H9 (cell line): Measurements from ENCODE around the gene DEFB132. TPM values are rescaled to one million over a fixed set of nuclear protein-coding genes. Genes with fewer than 3 reads are reported as not detected.

ENCODE experiments used
- DNase-seq: peaks from one replicate; pipeline ENCODE4 v3.0.0-alpha.2; 2017
- H2AFZ ChIP-seq: one replicate; pipeline ENCODE4 v1.6.1; 2013; ENCODE audit warnings: mild to moderate bottlenecking, low read length, control low read depth, moderate library complexity
- H2AK5ac ChIP-seq: 2 replicates; pipeline ENCODE4 v1.6.1; 2013; ENCODE audit warnings: low read length, control low read depth, mixed read lengths; ENCODE audit not compliant: insufficient read length
- H2BK120ac ChIP-seq: one replicate; pipeline ENCODE4 v1.6.1; 2013; ENCODE audit warnings: low read depth, mild to moderate bottlenecking, low read length, control low read depth, inconsistent platforms; ENCODE audit not compliant: poor library complexity, severe bottlenecking
- H2BK12ac ChIP-seq: 2 replicates; pipeline ENCODE4 v1.6.1; 2013; ENCODE audit warnings: low read length, control low read depth, mixed read lengths, low read depth; ENCODE audit not compliant: insufficient read length
- H2BK15ac ChIP-seq: 2 replicates; pipeline ENCODE4 v1.6.1; 2013; ENCODE audit warnings: low read depth, low read length, control low read depth
- H2BK20ac ChIP-seq: one replicate; pipeline ENCODE4 v1.6.1; 2013; ENCODE audit warnings: low read depth, mild to moderate bottlenecking, low read length, control low read depth, inconsistent platforms; ENCODE audit not compliant: poor library complexity, severe bottlenecking
- H2BK5ac ChIP-seq: 2 replicates; pipeline ENCODE4 v1.6.1; 2013; ENCODE audit warnings: low read length, control low read depth, mixed read lengths; ENCODE audit not compliant: insufficient read length
- H3K14ac ChIP-seq: 2 replicates; pipeline ENCODE4 v1.6.1; 2013; ENCODE audit warnings: low read length, control low read depth; ENCODE audit not compliant: insufficient read depth
- H3K18ac ChIP-seq: 2 replicates; pipeline ENCODE4 v1.6.1; 2013; ENCODE audit warnings: low read depth, mild to moderate bottlenecking, mixed read lengths, low read length, control low read depth; ENCODE audit not compliant: insufficient read length
- H3K23ac ChIP-seq: 2 replicates; pipeline ENCODE4 v1.6.1; 2013; ENCODE audit warnings: low read length, control low read depth, mixed read lengths, low read depth; ENCODE audit not compliant: insufficient read length
- H3K23me2 ChIP-seq: 2 replicates; pipeline ENCODE4 v1.6.1; 2013; ENCODE audit warnings: low read depth, mild to moderate bottlenecking, mixed read lengths, low read length, control low read depth; ENCODE audit not compliant: insufficient read length, poor library complexity, severe bottlenecking
- H3K27ac ChIP-seq: 2 replicates; pipeline ENCODE4 v1.5.1; 2013; ENCODE audit warnings: low read length, control low read depth, mixed read lengths, low read depth; ENCODE audit not compliant: insufficient read length
- H3K27me3 ChIP-seq: 2 replicates; pipeline ENCODE4 v1.6.1; 2013; ENCODE audit warnings: low read length, control low read depth, inconsistent platforms; ENCODE audit not compliant: insufficient read depth
- H3K4ac ChIP-seq: 2 replicates; pipeline ENCODE4 v1.6.1; 2013; ENCODE audit warnings: low read depth, mild to moderate bottlenecking, control low read depth, inconsistent platforms, low read length, moderate library complexity
- H3K4me1 ChIP-seq: 2 replicates; pipeline ENCODE4 v1.6.1; 2013; ENCODE audit warnings: low read length, control low read depth, inconsistent platforms; ENCODE audit not compliant: insufficient read depth
- H3K4me2 ChIP-seq: 2 replicates; pipeline ENCODE4 v1.6.1; 2013; ENCODE audit warnings: low read length, control low read depth, mixed read lengths; ENCODE audit not compliant: insufficient read length, insufficient read depth
- H3K56ac ChIP-seq: 2 replicates; pipeline ENCODE4 v1.6.1; 2013; ENCODE audit warnings: low read depth, mild to moderate bottlenecking, mixed read lengths, low read length, control low read depth; ENCODE audit not compliant: insufficient read length
- H3K79me1 ChIP-seq: 2 replicates; pipeline ENCODE4 v1.6.1; 2013; ENCODE audit warnings: low read depth, mild to moderate bottlenecking, moderate library complexity, low read length, control low read depth, inconsistent platforms; ENCODE audit not compliant: insufficient read depth, poor library complexity, severe bottlenecking
- H3K79me2 ChIP-seq: 2 replicates; pipeline ENCODE4 v1.6.1; 2013; ENCODE audit warnings: low read length, control low read depth, inconsistent platforms; ENCODE audit not compliant: insufficient read depth
- H3K9ac ChIP-seq: 2 replicates; pipeline ENCODE4 v1.6.1; 2013; ENCODE audit warnings: low read length, control low read depth, mixed read lengths; ENCODE audit not compliant: insufficient read length; ENCODE audit errors: extremely low read depth
- H3K9me3 ChIP-seq: one replicate; pipeline ENCODE4 v1.6.1; 2013; ENCODE audit warnings: low read depth, low read length, inconsistent platforms; ENCODE audit not compliant: control insufficient read depth
- H3T11ph ChIP-seq: one replicate; pipeline ENCODE4 v1.6.1; 2013; ENCODE audit warnings: mild to moderate bottlenecking, low read length, control low read depth, inconsistent platforms
- H4K20me1 ChIP-seq: one replicate; pipeline ENCODE4 v1.6.1; 2013; ENCODE audit not compliant: control insufficient read depth, insufficient read length, insufficient read depth
- H4K5ac ChIP-seq: 2 replicates; pipeline ENCODE4 v1.6.1; 2013; ENCODE audit warnings: low read depth, mild to moderate bottlenecking, mixed read lengths, low read length, control low read depth; ENCODE audit not compliant: insufficient read length
- H4K8ac ChIP-seq: replicated peaks from 2 replicates; pipeline ENCODE4 v1.6.1; 2013; ENCODE audit warnings: low read length, control low read depth, mixed read lengths, low read depth; ENCODE audit not compliant: insufficient read length
- H4K91ac ChIP-seq: 2 replicates; pipeline ENCODE4 v1.6.1; 2013; ENCODE audit warnings: low read depth, mild to moderate bottlenecking, moderate library complexity, mixed read lengths, low read length, control low read depth; ENCODE audit not compliant: insufficient read length
- H3K27ac Mint-ChIP-seq, 3 experiments: 2 replicates in 2 of 3; 3 replicates in 1 of 3; pipeline ENCODE4 v1.8.0; 2020 to 2021; ENCODE audit warnings: mixed read lengths in 3 of 3, mild to moderate bottlenecking in 1 of 3, moderate library complexity in 1 of 3
- H3K27me3 Mint-ChIP-seq: 2 replicates; pipeline ENCODE4 v1.8.0; 2021; ENCODE audit warnings: low read depth, mild to moderate bottlenecking, moderate library complexity, mixed read lengths
- H3K36me3 Mint-ChIP-seq, 3 experiments: 2 replicates in 2 of 3; 3 replicates in 1 of 3; pipeline ENCODE4 v1.8.0; 2020 to 2021; ENCODE audit warnings: low read depth in 3 of 3, mixed read lengths in 3 of 3; ENCODE audit not compliant: insufficient read depth in 1 of 3
- H3K4me1 Mint-ChIP-seq, 2 experiments: 2 replicates each; pipeline ENCODE4 v1.8.0; 2020; ENCODE audit warnings: mixed read lengths in 2 of 2
- H3K4me3 Mint-ChIP-seq, 2 experiments: 2 replicates in 1 of 2; 3 replicates in 1 of 2; pipeline ENCODE4 v1.8.0; 2020 to 2021; ENCODE audit warnings: mild to moderate bottlenecking in 2 of 2, mixed read lengths in 2 of 2, moderate library complexity in 1 of 2
- H3K9me3 Mint-ChIP-seq, 2 experiments: 2 replicates in 1 of 2; 3 replicates in 1 of 2; pipeline ENCODE4 v1.8.0; 2020; ENCODE audit warnings: mild to moderate bottlenecking in 2 of 2, mixed read lengths in 2 of 2, moderate library complexity in 1 of 2
- WGBS: extraction: QIAGEN DNeasy Blood & Tissue Kit; methylation state at CpG from one replicate; pipeline ENCODE4 v1.1.7; 2013; ENCODE audit warnings: missing lambda C conversion rate, low lambda C conversion rate, mixed read lengths; ENCODE audit not compliant: insufficient read length; ENCODE audit errors: extremely low coverage; 5-methylcytosine and 5-hydroxymethylcytosine counted together
- total RNA-seq: library from RNA; stranded (reverse); gene quantifications from 2 replicates; pipeline ENCODE4 v1.2.1, GENCODE V29; 2021
- TF ChIP-seq, protein P1 (sequence below): fragments of 200-600 bp; sonication (generic); conservative IDR thresholded peaks from 3 replicates; pipeline ENCODE4 v1.8.0; 2021; ENCODE audit warnings: antibody characterized with exemption, mild to moderate bottlenecking

The DEFB132 gene
- total RNA-seq, 1 experiment from 2014 or later, result not detected

DNA sequence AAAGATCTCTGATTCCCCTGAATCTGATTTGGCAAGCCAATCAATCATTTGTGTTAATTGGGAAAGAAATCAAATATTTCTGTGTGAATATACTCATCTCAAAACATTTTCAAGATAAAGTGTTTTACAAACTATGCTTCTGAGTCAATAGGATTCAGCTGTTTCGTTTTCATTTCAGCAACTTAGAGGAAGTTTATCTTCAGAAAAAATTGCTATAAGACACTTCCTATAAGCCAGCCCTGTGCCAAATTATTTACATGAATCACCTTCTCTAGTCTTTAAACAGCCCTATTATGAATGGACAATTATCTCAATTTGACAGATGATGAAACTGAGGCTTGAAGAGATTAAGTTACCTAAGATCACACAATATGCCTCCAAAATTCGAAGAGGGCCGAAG lies 19.6 kb upstream of the DEFB132 start:
- Histone ChIP-seq H3K4ac (no peak overlapping the region), H4K8ac (no peak overlapping the region), H2BK20ac (no peak overlapping the region), H4K91ac (no peak overlapping the region), H3K4me1 (no peaks in the 10 kb centered on the region), H3K9me3 (no peaks in the 10 kb centered on the region), H2BK5ac (no peak overlapping the region), H2BK15ac (no peak overlapping the region), H3K23me2 (no peaks in the 10 kb centered on the region), H3K14ac (no peak overlapping the region), H4K20me1 (no peaks in the 10 kb centered on the region), H3K18ac (no peak overlapping the region), H3K27me3 (peaks cover 3% of the 10 kb centered on the region; the same call in 1 of the 2 replicates), H3K56ac (no peak overlapping the region), H3T11ph (no peak overlapping the region), H3K27ac (no peak overlapping the region), H3K23ac (no peak overlapping the region), H3K9ac (no peak overlapping the region), H2BK12ac (no peak overlapping the region), H3K79me1 (no peaks in the 10 kb centered on the region), H3K79me2 (no peaks in the 10 kb centered on the region), H2AFZ (no peak overlapping the region), H4K5ac (no peak overlapping the region), H3K4me2 (no peak overlapping the region), H2BK120ac (no peak overlapping the region), H2AK5ac (no peak overlapping the region)
- Mint-ChIP-seq H3K4me3 (no peak overlapping the region), H3K36me3 (no peaks in the 10 kb centered on the region), H3K27me3 (peaks cover 93% of the 10 kb centered on the region), H3K27ac (no peak overlapping the region), H3K9me3 (no peaks in the 10 kb centered on the region; a peak in 1 of 5 replicates), H3K4me1 (peaks cover 2 to 3% of the 10 kb centered on the region in 2 experiments; a peak in 2 of 4 replicates)
- no CpG with 5 or more reads among the region's 3 CpGs for WGBS
- DNase-seq, result no peak
- TF ChIP-seq, protein P1, sequence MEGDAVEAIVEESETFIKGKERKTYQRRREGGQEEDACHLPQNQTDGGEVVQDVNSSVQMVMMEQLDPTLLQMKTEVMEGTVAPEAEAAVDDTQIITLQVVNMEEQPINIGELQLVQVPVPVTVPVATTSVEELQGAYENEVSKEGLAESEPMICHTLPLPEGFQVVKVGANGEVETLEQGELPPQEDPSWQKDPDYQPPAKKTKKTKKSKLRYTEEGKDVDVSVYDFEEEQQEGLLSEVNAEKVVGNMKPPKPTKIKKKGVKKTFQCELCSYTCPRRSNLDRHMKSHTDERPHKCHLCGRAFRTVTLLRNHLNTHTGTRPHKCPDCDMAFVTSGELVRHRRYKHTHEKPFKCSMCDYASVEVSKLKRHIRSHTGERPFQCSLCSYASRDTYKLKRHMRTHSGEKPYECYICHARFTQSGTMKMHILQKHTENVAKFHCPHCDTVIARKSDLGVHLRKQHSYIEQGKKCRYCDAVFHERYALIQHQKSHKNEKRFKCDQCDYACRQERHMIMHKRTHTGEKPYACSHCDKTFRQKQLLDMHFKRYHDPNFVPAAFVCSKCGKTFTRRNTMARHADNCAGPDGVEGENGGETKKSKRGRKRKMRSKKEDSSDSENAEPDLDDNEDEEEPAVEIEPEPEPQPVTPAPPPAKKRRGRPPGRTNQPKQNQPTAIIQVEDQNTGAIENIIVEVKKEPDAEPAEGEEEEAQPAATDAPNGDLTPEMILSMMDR, result no peak
